Right hindlimb (tissue), 1 donor: ENCODE results near the gene VOPP1.
"Not testable (repeated sequence)": the region's sequence is repeated elsewhere in the genome, so short reads cannot be mapped to it uniquely, and the experiment has no call there.

Experiments
- DNase-seq: peaks from one replicate; pipeline ENCODE4 v3.0.0-alpha.2; 2018

The VOPP1 gene

DNA sequence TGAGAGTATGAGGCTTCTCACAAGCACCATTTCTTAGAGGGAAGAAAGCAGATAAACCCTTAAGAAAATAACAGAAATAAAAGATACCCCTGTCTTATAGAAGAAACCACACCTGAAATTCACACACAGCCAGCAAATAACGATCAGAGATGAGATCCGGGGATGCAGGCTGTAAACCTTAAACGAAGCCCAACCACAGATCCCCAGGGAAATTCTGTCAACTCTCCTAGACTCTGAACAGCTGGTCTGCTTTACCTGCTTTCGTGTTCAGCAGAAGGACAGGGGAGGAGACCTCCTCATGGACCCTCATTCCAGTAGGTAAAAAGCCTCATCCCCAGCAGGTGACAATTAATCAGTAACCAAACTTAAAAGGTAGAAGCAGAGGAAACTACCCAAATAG lies 45.0 kb downstream of the VOPP1 start:
- no peak for DNase-seq

- DNase-seq: no peak
Measured at GRCh38 chr7:55526770-55527169, 45.5 kb downstream of the VOPP1 start.

DNA sequence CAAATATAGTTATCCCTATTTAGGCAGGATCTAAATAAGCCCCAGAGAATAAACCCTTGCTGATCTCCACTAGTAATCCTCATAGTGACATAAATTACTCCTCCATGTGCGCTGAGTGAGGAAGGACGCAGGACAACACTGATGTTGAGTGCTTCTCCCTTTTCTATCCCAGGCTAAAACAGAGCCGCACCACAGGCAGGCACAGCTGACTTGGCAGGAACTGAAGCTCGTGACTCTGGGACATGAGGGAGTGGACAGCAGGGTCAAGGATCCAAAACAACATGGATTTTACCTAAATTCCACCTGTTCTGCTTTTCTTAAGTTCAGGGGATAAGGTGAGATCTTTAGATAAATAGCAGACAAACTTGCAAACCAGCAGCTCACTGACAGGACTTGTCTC lies 46.0 kb downstream of the VOPP1 start:
- DNase-seq: no peak

GRCh38 chr7:55524558-55525310 lies 47.6 kb downstream of the VOPP1 start:
- DNase-seq: no peak

DNA sequence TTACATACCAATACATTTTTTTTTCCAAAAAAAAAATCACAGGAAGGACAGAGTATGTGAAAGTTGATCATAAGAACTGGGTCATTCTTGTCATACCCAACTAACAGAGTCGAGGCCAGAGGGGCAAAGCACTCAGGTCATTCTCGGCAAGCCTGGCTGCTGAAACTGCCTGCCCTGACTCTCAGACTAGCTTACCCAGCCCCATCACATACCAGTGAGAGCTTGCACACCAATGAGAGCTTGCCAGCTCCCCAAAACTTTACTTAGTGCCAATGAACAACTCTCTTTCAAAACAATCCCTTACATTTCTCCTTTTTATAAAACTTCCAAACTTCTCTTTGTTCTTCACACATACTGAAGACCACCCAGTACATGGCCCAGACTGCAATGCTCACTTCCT lies 48.9 kb downstream of the VOPP1 start:
- DNase-seq: no peak

DNA sequence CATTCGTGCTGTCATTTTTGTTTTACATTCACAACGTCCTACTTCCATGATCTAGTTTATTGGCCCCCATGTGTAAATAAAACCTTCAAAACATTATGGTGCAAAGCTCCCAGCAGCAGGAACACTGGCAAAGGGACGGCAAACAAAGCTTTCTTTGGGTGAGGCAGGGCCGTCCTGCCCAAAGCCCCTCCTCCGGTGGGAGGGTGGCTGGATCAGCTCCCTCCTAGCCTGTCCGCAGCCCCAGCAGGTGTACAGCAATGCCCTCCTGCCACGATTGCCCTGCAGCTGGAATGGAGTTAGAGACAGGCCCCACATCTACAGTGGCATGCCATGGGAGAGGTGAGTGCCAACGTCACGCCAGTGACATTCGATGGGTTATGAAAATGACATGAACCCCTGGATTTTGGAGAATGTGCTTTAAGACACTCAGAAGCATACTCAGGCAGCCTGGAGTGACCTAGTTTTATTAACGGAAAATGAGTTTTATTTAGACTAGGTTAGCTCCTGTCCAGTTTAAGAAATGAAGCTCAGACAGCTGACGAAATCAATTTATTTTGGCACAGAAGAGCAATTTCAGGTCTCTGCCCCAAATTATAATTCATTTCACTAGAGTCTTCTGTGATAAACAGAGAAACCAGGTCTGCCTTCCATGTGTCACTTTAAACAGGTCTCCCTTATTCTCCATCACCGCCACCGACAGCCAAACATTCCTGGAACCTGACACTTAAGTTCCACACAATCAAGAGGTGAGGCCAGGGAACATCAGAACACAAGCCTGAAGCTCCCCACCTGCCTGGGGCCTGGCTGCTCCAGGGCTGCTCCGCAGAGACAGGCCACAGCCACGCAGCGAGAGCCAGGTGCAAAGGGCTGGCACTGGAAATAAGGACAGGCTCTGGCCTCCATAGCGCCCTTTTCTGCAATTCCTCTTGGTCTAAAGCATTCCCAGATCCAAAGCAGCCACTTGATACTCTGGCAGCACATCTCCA lies 50.1 kb downstream of the VOPP1 start:
- DNase-seq: no peak

DNA sequence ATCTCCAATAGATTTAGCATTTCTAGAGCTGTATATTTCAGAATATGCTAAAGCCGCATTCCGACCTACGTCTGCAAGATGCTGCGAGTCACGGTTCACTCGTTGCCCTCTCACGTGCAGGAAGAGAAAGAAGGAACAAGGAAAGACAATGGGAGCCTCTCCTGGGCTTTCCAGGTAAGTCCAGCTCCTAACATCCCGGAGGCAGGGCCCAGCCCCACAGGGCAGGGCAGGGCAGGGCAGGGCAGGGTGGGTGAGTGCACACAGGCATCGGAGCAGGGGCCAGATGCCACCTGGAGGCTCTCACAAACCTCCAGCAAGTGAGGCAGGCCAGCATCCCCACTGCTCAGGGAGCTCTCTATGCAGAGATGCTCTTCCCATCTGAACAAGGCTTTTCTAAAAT lies 50.8 kb downstream of the VOPP1 start:
- no peak for DNase-seq

GRCh38 chr7:55520426-55521140 lies 51.7 kb downstream of the VOPP1 start:
- no peak for DNase-seq

- DNase-seq: no peak
Measured at GRCh38 chr7:55518836-55519235, 53.5 kb downstream of the VOPP1 start.

- DNase-seq: no peak
Measured at GRCh38 chr7:55517936-55518689, 54.2 kb downstream of the VOPP1 start.

GRCh38 chr7:55517191-55517633 lies 55.1 kb downstream of the VOPP1 start:
- DNase-seq: no peak

GRCh38 chr7:55516409-55516808 lies 55.9 kb downstream of the VOPP1 start:
- DNase-seq: no peak

DNA sequence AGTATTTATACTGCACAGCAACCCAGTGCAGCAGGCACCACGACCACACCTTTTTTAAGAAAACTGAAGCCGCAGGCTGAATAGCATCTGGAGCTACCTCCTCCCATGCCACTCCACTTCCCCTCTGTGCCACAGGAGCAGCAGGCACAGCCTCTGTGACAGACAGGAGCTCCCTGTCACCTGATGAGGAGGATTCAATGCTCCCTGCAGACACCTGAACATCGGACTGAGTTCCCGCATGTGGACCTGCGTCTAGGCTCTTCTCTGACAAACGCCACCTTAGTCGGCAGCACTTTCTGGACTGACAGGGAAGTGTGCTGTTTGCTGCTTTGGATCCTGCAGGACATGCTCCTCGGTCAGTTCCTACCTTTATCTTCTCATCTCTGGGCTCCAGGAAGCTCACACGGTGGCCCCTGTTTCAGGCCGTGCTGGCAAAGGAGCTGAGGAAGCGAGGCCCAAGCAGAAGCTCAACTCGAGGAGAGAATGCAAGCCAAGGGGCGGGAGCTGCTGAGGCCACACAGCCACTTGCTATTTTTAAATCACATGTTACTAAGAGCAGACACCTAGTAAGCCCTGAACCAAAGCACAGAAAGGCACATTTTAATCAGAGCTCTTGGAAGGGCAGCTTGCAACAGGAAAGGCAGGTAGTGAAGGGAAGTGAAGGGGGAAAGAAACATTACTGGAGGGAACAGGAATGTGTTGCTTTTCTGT lies 56.6 kb downstream of the VOPP1 start:
- peak; percentile 57 for DNase-seq

GRCh38 chr7:55514546-55515265 lies 57.6 kb downstream of the VOPP1 start:
- DNase-seq: no peak

DNA sequence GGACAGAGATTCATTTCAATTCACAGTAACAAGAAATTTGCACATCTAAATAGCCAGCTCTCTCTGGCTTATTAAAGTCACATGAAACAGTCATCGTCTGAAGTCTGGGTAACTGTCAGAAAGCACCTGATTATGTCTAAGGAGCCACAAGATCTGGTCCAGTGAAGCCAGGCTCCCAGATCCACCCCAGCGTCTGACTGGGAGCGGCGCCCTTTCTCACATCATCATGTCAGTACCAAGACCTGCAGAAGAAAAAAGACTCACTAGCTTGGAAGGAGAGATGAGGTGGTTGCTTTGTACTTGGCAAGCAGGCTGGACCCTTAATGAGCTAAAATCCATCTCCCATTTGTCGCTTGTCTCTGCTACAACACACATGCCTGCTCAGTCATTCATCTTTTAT lies 58.4 kb downstream of the VOPP1 start:
- DNase-seq: no peak

DNA sequence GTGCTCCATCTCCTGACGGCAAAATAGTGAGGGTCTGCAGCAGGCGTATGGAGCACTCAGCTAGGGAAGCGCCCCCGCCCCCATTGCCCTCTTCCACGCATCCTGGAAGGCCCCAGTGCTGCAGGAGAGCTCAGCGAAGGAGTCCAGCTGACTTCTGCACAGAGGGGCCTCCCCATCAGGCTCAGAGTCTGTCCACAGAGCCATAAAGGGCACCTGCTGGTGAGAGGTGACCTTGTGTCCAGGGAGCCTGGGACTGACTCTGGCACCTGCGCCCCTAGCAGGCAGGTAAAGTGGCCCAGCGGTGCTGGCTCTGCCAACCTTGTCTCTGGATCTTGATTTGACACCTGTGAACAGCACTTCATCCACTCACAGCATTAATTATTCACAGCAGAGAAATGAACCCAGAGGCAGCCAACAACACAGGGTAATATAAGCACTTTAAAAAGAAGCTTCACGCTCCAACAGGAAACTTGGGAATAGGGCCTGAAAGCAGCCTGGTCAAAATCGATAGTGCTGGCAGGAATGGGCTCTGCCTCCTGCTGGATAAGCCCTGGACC lies 59.6 kb downstream of the VOPP1 start:
- DNase-seq: no peak

- no peak for DNase-seq
Measured at GRCh38 chr7:55510621-55511020, 61.7 kb downstream of the VOPP1 start.

DNA sequence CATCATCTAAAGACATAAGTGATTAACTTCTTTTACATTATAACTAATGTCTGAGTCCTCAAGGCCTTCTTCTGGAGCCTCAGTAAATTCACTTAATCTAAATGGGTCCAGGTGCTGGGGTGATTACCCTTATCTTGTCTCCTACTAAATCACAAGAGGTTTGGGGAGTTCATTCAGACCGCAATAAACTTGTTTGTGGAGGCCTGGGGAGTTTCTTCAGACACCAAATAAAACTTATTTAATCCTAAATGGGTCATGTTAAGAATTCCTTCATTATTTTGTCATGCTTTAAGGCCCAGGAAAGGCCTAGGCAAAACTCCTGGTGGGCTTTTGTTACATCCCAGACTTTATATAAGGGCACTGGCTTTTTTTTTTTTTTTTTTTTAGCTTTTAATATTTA lies 62.1 kb downstream of the VOPP1 start:
- not testable (repeated sequence) for DNase-seq

DNA sequence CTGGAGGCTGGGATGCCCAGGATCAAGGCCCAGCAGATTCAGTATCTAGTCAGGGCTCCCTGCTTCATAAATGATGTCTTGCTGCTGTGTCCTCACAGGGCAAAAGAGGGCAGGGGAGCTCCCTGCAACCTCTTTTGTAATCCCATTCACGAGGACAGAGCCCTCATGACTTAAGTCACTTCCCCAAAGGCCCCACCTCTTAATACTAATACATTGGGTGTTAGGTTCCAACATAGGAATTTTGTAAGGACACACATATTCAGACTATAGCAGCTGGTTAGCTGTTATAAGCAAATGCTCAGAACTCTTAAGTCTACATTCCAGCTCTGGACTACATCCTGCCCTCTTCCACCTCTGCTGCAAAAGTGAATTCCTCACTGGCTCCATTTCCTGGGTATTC lies 63.0 kb downstream of the VOPP1 start:
- no peak for DNase-seq

GRCh38 chr7:55508221-55509011 lies 63.9 kb downstream of the VOPP1 start:
- no peak for DNase-seq
